HG02981 (cell line): Measurements from ENCODE around the gene ANAPC1.
"Not testable (repeated sequence)": the region's sequence is repeated elsewhere in the genome, so short reads cannot be mapped to it uniquely, and the experiment has no call there.

Experiments used
- ATAC-seq: cut with Tn5 transposase; IDR thresholded peaks from one replicate; pipeline ENCODE4 v1.9.1; 2021; ENCODE audit warnings: mild to moderate bottlenecking, moderate library complexity; ENCODE audit not compliant: unreplicated experiment

The ANAPC1 gene

GRCh38 chr2:111735838-111736721 lies 147.9 kb downstream of the ANAPC1 start:
- peak; percentile 75 for ATAC-seq

GRCh38 chr2:111735420-111735819 lies 148.6 kb downstream of the ANAPC1 start:
- ATAC-seq: not testable (repeated sequence)

- not testable (repeated sequence) for ATAC-seq
Measured at GRCh38 chr2:111729812-111730458, 154.1 kb downstream of the ANAPC1 start.

DNA sequence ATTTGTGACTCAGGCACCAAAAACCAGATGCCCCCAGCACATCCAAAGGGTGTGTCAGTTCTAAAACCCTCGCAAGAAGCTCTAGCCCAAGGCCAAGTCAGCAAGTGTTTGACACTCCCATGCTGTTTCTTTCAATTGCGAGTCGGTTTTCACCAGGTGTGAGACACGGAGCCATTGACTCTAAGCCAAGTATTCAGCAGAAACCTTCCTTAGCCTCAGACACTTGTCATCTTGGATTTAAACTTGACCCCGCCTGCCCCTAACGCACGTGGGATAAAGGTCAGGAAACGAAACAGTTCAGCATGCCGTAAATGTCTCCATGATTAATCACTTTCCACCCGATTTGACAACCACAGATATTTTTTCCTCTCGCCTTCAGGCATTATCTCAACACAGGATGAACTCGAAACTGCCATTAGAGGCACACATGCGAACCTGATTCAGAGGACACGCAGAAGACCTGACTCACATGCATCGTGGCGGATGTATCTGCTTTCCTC lies 156.3 kb downstream of the ANAPC1 start:
- not testable (repeated sequence) for ATAC-seq

GRCh38 chr2:111725742-111726141 lies 158.3 kb downstream of the ANAPC1 start:
- not testable (repeated sequence) for ATAC-seq

DNA sequence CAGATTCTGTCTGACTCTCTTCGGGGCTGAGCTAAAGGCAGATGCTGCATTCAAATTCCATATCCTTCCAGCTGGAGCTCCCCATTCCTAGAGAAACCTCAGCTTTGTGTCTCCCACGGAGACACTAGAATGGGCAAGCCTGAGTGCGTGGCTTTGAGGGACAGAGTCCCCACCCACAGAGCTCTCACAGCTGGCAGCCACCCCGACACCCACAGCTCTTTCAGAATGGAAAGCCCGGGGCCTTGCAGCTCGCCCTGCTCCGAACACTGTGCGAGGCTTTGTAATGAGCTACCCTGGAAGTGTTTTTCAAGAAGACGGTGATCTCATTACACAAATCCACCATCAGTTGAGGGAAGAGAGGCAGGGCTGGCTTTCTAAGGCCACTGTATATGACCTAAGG lies 164.4 kb downstream of the ANAPC1 start:
- not testable (repeated sequence) for ATAC-seq
